HepG2 (cell line): ENCODE results near the gene CREBZF. TPM values are rescaled to one million over a fixed set of nuclear protein-coding genes. Genes with fewer than 3 reads are reported as not detected.
A peak's percentile ranks its signal among the peaks of the same experiment; 100 is the strongest.

Experiments
- CEBPB ChIP-seq: IDR thresholded peaks from 2 replicates; pipeline ENCODE4 v1.6.1; 2011; ENCODE audit warnings: low read depth, low read length, improper control_type of control experiment, borderline replicate concordance
- DNMT1 ChIP-seq: sonication (generic); formaldehyde crosslinking; IDR thresholded peaks from 2 replicates; pipeline ENCODE4 v1.5.1; 2020; ENCODE audit warnings: mild to moderate bottlenecking, missing genetic modification reagents
- HNF4A ChIP-seq: sonication (generic); formaldehyde crosslinking; IDR thresholded peaks from 2 replicates; pipeline ENCODE4 v1.4.0; 2020; ENCODE audit warnings: missing genetic modification reagents
- HOXA9 ChIP-seq: sonication (generic); formaldehyde crosslinking; IDR thresholded peaks from 2 replicates; pipeline ENCODE4 v1.8.1; 2022; ENCODE audit warnings: missing genetic modification reagents, mild to moderate bottlenecking, moderate library complexity, borderline replicate concordance
- NRL ChIP-seq: sonication (generic); formaldehyde crosslinking; IDR thresholded peaks from 2 replicates; pipeline ENCODE4 v1.5.0; 2020; ENCODE audit warnings: missing genetic modification reagents, mild to moderate bottlenecking, moderate library complexity, borderline replicate concordance
- SALL1 ChIP-seq: sonication (generic); formaldehyde crosslinking; IDR thresholded peaks from 2 replicates; pipeline ENCODE4 v1.8.0; 2022; ENCODE audit warnings: mild to moderate bottlenecking, missing genetic modification reagents
- TRAFD1 ChIP-seq: sonication (generic); formaldehyde crosslinking; IDR thresholded peaks from 2 replicates; pipeline ENCODE4 v1.5.1; 2020; ENCODE audit warnings: missing genetic modification reagents, mild to moderate bottlenecking, borderline replicate concordance
- WIZ ChIP-seq: sonication (generic); formaldehyde crosslinking; IDR thresholded peaks from 2 replicates; pipeline ENCODE4 v1.5.1; 2020; ENCODE audit warnings: mild to moderate bottlenecking, missing genetic modification reagents
- XRCC5 ChIP-seq: fragments of 200-400 bp; formaldehyde crosslinking; optimal IDR thresholded peaks from 2 replicates; pipeline ENCODE3; 2017; ENCODE audit warnings: mild to moderate bottlenecking, low read length
- ZNF382 ChIP-seq: sonication (generic); formaldehyde crosslinking; IDR thresholded peaks from 2 replicates; pipeline ENCODE4 v1.5.0; 2020; ENCODE audit warnings: missing genetic modification reagents, mild to moderate bottlenecking, borderline replicate concordance
- ZNF564 ChIP-seq: sonication (generic); formaldehyde crosslinking; IDR thresholded peaks from 2 replicates; pipeline ENCODE4 v1.8.1; 2023; ENCODE audit warnings: mild to moderate bottlenecking, missing genetic modification reagents
- polyA plus RNA-seq, 8 experiments: library from polyadenylated mRNA; depleted of rRNA in 3 of 8; stranded (reverse) in 7 of 8; unstranded in 1 of 8; fragments of >200 nt; fragmentation: Illumina TruSeq in 4 of 8; extraction: Trizol in 4 of 8; gene quantifications; 2 replicates each; pipeline versions ENCODE4 v1.2.1 to v1.2.3, GENCODE V29; 2011 to 2016; ENCODE audit warnings: low read depth in 4 of 8, missing spikeins in 1 of 8, mixed read lengths in 1 of 8; ENCODE audit not compliant: insufficient read depth in 1 of 8
- total RNA-seq, 5 experiments: library from RNA; depleted of rRNA; stranded (reverse); fragments of >200 nt; fragmentation: Illumina TruSeq; extraction: Trizol; gene quantifications; 2 replicates each; pipeline ENCODE4 v1.2.3, GENCODE V29; 2016; ENCODE audit warnings: low read depth in 1 of 5
- TF ChIP-seq, protein P1 (sequence below): sonication (generic); formaldehyde crosslinking; IDR thresholded peaks from 2 replicates; pipeline ENCODE4 v1.5.0; 2020; ENCODE audit warnings: mild to moderate bottlenecking, missing genetic modification reagents, borderline replicate concordance
- TF ChIP-seq, protein P2 (sequence below): sonication (generic); formaldehyde crosslinking; IDR thresholded peaks from 2 replicates; pipeline ENCODE4 v1.4.0; 2020; ENCODE audit warnings: mild to moderate bottlenecking, missing genetic modification reagents, borderline replicate concordance
- TF ChIP-seq, protein P3 (sequence below): sonication (generic); formaldehyde crosslinking; IDR thresholded peaks from 2 replicates; pipeline ENCODE4 v1.8.0; 2023; ENCODE audit warnings: mild to moderate bottlenecking, missing genetic modification reagents

The CREBZF gene
- total and polyA plus RNA-seq, 2 of the 13 experiments (the other 11 are each of a cell fraction or from before 2014, with no cell fraction given) = 30.6 to 43.1 TPM

GRCh38 chr11:85685125-85685819, 20.3 kb upstream of the CREBZF start (continued):
- TF ChIP-seq, protein P1, sequence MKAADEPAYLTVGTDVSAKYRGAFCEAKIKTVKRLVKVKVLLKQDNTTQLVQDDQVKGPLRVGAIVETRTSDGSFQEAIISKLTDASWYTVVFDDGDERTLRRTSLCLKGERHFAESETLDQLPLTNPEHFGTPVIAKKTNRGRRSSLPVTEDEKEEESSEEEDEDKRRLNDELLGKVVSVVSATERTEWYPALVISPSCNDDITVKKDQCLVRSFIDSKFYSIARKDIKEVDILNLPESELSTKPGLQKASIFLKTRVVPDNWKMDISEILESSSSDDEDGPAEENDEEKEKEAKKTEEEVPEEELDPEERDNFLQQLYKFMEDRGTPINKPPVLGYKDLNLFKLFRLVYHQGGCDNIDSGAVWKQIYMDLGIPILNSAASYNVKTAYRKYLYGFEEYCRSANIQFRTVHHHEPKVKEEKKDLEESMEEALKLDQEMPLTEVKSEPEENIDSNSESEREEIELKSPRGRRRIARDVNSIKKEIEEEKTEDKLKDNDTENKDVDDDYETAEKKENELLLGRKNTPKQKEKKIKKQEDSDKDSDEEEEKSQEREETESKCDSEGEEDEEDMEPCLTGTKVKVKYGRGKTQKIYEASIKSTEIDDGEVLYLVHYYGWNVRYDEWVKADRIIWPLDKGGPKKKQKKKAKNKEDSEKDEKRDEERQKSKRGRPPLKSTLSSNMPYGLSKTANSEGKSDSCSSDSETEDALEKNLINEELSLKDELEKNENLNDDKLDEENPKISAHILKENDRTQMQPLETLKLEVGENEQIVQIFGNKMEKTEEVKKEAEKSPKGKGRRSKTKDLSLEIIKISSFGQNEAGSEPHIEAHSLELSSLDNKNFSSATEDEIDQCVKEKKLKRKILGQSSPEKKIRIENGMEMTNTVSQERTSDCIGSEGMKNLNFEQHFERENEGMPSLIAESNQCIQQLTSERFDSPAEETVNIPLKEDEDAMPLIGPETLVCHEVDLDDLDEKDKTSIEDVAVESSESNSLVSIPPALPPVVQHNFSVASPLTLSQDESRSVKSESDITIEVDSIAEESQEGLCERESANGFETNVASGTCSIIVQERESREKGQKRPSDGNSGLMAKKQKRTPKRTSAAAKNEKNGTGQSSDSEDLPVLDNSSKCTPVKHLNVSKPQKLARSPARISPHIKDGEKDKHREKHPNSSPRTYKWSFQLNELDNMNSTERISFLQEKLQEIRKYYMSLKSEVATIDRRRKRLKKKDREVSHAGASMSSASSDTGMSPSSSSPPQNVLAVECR (CRISPR knock-in tag) = peak; percentile 4; the same call in 1 of the 2 replicates
- TF ChIP-seq, protein P2, sequence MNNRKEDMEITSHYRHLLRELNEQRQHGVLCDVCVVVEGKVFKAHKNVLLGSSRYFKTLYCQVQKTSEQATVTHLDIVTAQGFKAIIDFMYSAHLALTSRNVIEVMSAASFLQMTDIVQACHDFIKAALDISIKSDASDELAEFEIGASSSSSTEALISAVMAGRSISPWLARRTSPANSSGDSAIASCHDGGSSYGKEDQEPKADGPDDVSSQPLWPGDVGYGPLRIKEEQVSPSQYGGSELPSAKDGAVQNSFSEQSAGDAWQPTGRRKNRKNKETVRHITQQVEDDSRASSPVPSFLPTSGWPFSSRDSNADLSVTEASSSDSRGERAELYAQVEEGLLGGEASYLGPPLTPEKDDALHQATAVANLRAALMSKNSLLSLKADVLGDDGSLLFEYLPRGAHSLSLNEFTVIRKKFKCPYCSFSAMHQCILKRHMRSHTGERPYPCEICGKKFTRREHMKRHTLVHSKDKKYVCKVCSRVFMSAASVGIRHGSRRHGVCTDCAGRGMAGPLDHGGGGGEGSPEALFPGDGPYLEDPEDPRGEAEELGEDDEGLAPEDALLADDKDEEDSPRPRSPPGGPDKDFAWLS (CRISPR knock-in tag) = no peak
- TF ChIP-seq ZNF382 (CRISPR knock-in tag) = no peak
- TF ChIP-seq, protein P3, sequence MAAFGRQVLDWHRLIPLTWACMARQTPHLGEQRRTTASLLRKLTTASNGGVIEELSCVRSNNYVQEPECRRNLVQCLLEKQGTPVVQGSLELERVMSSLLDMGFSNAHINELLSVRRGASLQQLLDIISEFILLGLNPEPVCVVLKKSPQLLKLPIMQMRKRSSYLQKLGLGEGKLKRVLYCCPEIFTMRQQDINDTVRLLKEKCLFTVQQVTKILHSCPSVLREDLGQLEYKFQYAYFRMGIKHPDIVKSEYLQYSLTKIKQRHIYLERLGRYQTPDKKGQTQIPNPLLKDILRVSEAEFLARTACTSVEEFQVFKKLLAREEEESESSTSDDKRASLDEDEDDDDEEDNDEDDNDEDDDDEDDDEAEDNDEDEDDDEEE (CRISPR knock-in tag) = peak; percentile 43; the same call in 1 of the 2 replicates
- no peak for TF ChIP-seq WIZ (CRISPR knock-in tag)
- TF ChIP-seq NRL (CRISPR knock-in tag) = 0 out of 2 replicates have a peak, but pooled peaks have one; percentile 31
- 0 out of 2 replicates have a peak, but pooled peaks have one; percentile 7 for TF ChIP-seq TRAFD1 (CRISPR knock-in tag)
- TF ChIP-seq ZNF564 (CRISPR knock-in tag) = 0 out of 2 replicates have a peak, but pooled peaks have one; percentile 45
- peak; percentile 18; the same call in 1 of the 2 replicates for TF ChIP-seq HNF4A (CRISPR knock-in tag)
- TF ChIP-seq SALL1 (CRISPR knock-in tag) = peak; percentile 18; the same call in 1 of the 2 replicates
- no peak for TF ChIP-seq HOXA9 (CRISPR knock-in tag)
- peak; percentile 28 for TF ChIP-seq XRCC5
- TF ChIP-seq CEBPB = no peak
- 0 out of 2 replicates have a peak, but pooled peaks have one; percentile 29 for TF ChIP-seq DNMT1 (CRISPR knock-in tag)
